Measurements from ENCODE around the gene CFAP69. TPM values are rescaled to one million over a fixed set of nuclear protein-coding genes. Genes with fewer than 3 reads are reported as not detected.

CFAP69 gene
- total and polyA plus RNA-seq, 2 experiments from 2014 or later = 4.9 to 7.9 TPM

- peaks cover 37% of the 10 kb centered on the region for H3K4me1 Mint-ChIP-seq
- Histone ChIP-seq H3K79me2 (replicated peaks; ENCODE audit: insufficient read depth) (peaks cover 20% of the 10 kb centered on the region), H3K4me3 (no peak overlapping the region), H3K4me2 (peak overlapping the region; percentile 71), H4K20me1 (replicated peaks; ENCODE audit: insufficient read depth) (no peaks in the 10 kb centered on the region), H2AFZ (no peak overlapping the region), H3K9me2 (ENCODE audit: insufficient read depth) (no peaks in the 10 kb centered on the region), H3K36me3 (ENCODE audit: insufficient read depth) (no peaks in the 10 kb centered on the region), H3K4me1 (ENCODE audit: insufficient read depth) (peaks cover 38% of the 10 kb centered on the region), H3K27ac (ENCODE audit: low read depth) (peak overlapping the region; percentile 84), H3K27me3 (ENCODE audit: insufficient read depth) (no peaks in the 10 kb centered on the region), H3F3A (replicated peaks; ENCODE audit: low read depth) (no peaks in the 10 kb centered on the region)
- H3K9me3 Mint-ChIP-seq = no peaks in the 10 kb centered on the region
- ATAC-seq (no peak), DNase-seq (ENCODE audit: low spot score) (no peak)
- H3K27ac Mint-ChIP-seq = peak overlapping the region; percentile 82
- no peaks in the 10 kb centered on the region; the same call in 2 of the 3 replicates for H3K36me3 Mint-ChIP-seq (ENCODE audit: low read depth)
- H3K27me3 Mint-ChIP-seq (ENCODE audit: insufficient read depth, low read depth, poor library complexity) = no peaks in the 10 kb centered on the region
- no peak for TF ChIP-seq EZH2 (IDR thresholded peaks at IDR 0.05; ENCODE audit: low read depth, unreplicated experiment)
- TF ChIP-seq EZH2phosphoT487 (IDR thresholded peaks at IDR 0.05; ENCODE audit: unreplicated experiment) = no peak
- TF ChIP-seq ZNF462 (CRISPR knock-in tag; IDR thresholded peaks at IDR 0.05) = no peak
- no peak for TF ChIP-seq CTCF (conservative IDR thresholded peaks at IDR 0.05; ENCODE audit: low read depth in 2 of 2)
- no peak for TF ChIP-seq CREB1 (CRISPR knock-in tag; IDR thresholded peaks at IDR 0.05; ENCODE audit: low read depth)
- no peak for TF ChIP-seq JUNB (IDR thresholded peaks at IDR 0.05; ENCODE audit: unreplicated experiment)
- no peak for TF ChIP-seq ETS1 (IDR thresholded peaks at IDR 0.05)
- no peak for TF ChIP-seq NANOG (IDR thresholded peaks at IDR 0.05; ENCODE audit: borderline replicate concordance)
- TF ChIP-seq STAT1 (IDR thresholded peaks at IDR 0.05; ENCODE audit: unreplicated experiment) = no peak
- TF ChIP-seq POLR2AphosphoS5 (IDR thresholded peaks at IDR 0.05; ENCODE audit: low read depth) = no peak
- TF ChIP-seq ZNF114 (CRISPR knock-in tag; IDR thresholded peaks at IDR 0.05) = no peak
- no peak for TF ChIP-seq REST (IDR thresholded peaks at IDR 0.05; ENCODE audit: unreplicated experiment)
- TF ChIP-seq ZNF331 (CRISPR knock-in tag; IDR thresholded peaks at IDR 0.05; ENCODE audit: low read depth) = no peak
- peak overlapping the region; percentile 51; the same call in 1 of the 3 replicates for H3K4me3 Mint-ChIP-seq
These were observed 19.8 kb upstream of the CFAP69 start for GRCh38 chr7:90225181-90225580.

Measured in GM23338 (cell line).